Measurements from ENCODE around the gene ABCG4.

- TF ChIP-seq AFF1 (IDR thresholded peaks at IDR 0.05; ENCODE audit: low read depth in 1 of 2, partially characterized antibody in 2 of 2) (no peak), TEAD4 (IDR thresholded peaks at IDR 0.05; ENCODE audit: low read length) (no peak), TEAD4 (CRISPR knock-in tag; IDR thresholded peaks at IDR 0.05; ENCODE audit: borderline replicate concordance) (peak; percentile 67; the same call in 1 of the 2 replicates), CREB1 (IDR thresholded peaks at IDR 0.05) (no peak; the same call in 1 of the 2 replicates), CREB1 (CRISPR knock-in tag; IDR thresholded peaks at IDR 0.05) (no peak), ZBED1 (IDR thresholded peaks at IDR 0.05) (no peak), MYNN (IDR thresholded peaks at IDR 0.05) (no peak), MYNN (CRISPR knock-in tag; IDR thresholded peaks at IDR 0.05) (no peak), ZFX (CRISPR knock-in tag; IDR thresholded peaks at IDR 0.05) (no peak; the same call in 1 of the 2 replicates), ZBTB33 (CRISPR knock-in tag; IDR thresholded peaks at IDR 0.05) (no peak), GABPA (tag; conservative IDR thresholded peaks at IDR 0.05; ENCODE audit: low read depth) (no peak), NBN (IDR thresholded peaks at IDR 0.05; ENCODE audit: low read depth) (no peak), IRF2 (CRISPR knock-in tag; IDR thresholded peaks at IDR 0.05) (no peak), ZMIZ1 (IDR thresholded peaks at IDR 0.05; ENCODE audit: low read depth in 2 of 2, low read length in 2 of 2) (no peak)
These were observed 47.7 kb upstream of the ABCG4 start for GRCh38 chr11:119100994-119101758.
